Neutrophil (primary cell): ENCODE data around the gene CHRDL2.

Experiments
- H3K27ac ChIP-seq: fragments of 200-600 bp; sonication (generic); 2 replicates; pipeline ENCODE4 v1.5.1; 2016; ENCODE audit warnings: mild to moderate bottlenecking, moderate library complexity
- H3K27me3 ChIP-seq: fragments of 200-600 bp; sonication (generic); 2 replicates; pipeline ENCODE4 v1.6.0; 2016; ENCODE audit warnings: mild to moderate bottlenecking
- H3K36me3 ChIP-seq: fragments of 200-600 bp; sonication (generic); 2 replicates; pipeline ENCODE4 v1.5.1; 2017
- H3K4me1 ChIP-seq, 2 experiments: fragments of 200-600 bp in 1 of 2; sonication (generic) in 1 of 2; 1 replicate in 1 of 2; 2 replicates in 1 of 2; pipeline versions ENCODE4 v1.5.1 to v1.6.1; 2013 to 2016; ENCODE audit warnings: low read depth in 1 of 2, low read length in 1 of 2, mild to moderate bottlenecking in 1 of 2, moderate library complexity in 1 of 2; ENCODE audit not compliant: control insufficient read depth in 1 of 2, insufficient read depth in 1 of 2
- H3K4me3 ChIP-seq, 2 experiments: fragments of 200-600 bp in 1 of 2; sonication (generic) in 1 of 2; 1 replicate in 1 of 2; 2 replicates in 1 of 2; pipeline ENCODE4 v1.5.1; 2013 to 2016; ENCODE audit warnings: low read depth in 1 of 2, low read length in 1 of 2, mild to moderate bottlenecking in 1 of 2, moderate library complexity in 1 of 2
- H3K9me3 ChIP-seq: fragments of 200-600 bp; sonication (generic); 2 replicates; pipeline ENCODE4 v1.5.1; 2016
- TF ChIP-seq, protein P1 (sequence below): fragments of 200-600 bp; sonication (generic); IDR thresholded peaks from 2 replicates; pipeline ENCODE4 v1.5.1; 2016; ENCODE audit warnings: antibody characterized with exemption

Gene CHRDL2

GRCh38 chr11:74719011-74719410, 12.2 kb downstream of the CHRDL2 start:
- Histone ChIP-seq H3K36me3 (no peaks in the 10 kb centered on the region), H3K9me3 (no peaks in the 10 kb centered on the region), H3K27me3 (peaks cover 13% of the 10 kb centered on the region), H3K27ac (no peak overlapping the region), H3K4me3 (no peak overlapping the region), H3K4me1 (no peaks in the 10 kb centered on the region)
- TF ChIP-seq, protein P1, sequence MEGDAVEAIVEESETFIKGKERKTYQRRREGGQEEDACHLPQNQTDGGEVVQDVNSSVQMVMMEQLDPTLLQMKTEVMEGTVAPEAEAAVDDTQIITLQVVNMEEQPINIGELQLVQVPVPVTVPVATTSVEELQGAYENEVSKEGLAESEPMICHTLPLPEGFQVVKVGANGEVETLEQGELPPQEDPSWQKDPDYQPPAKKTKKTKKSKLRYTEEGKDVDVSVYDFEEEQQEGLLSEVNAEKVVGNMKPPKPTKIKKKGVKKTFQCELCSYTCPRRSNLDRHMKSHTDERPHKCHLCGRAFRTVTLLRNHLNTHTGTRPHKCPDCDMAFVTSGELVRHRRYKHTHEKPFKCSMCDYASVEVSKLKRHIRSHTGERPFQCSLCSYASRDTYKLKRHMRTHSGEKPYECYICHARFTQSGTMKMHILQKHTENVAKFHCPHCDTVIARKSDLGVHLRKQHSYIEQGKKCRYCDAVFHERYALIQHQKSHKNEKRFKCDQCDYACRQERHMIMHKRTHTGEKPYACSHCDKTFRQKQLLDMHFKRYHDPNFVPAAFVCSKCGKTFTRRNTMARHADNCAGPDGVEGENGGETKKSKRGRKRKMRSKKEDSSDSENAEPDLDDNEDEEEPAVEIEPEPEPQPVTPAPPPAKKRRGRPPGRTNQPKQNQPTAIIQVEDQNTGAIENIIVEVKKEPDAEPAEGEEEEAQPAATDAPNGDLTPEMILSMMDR = no peak

DNA sequence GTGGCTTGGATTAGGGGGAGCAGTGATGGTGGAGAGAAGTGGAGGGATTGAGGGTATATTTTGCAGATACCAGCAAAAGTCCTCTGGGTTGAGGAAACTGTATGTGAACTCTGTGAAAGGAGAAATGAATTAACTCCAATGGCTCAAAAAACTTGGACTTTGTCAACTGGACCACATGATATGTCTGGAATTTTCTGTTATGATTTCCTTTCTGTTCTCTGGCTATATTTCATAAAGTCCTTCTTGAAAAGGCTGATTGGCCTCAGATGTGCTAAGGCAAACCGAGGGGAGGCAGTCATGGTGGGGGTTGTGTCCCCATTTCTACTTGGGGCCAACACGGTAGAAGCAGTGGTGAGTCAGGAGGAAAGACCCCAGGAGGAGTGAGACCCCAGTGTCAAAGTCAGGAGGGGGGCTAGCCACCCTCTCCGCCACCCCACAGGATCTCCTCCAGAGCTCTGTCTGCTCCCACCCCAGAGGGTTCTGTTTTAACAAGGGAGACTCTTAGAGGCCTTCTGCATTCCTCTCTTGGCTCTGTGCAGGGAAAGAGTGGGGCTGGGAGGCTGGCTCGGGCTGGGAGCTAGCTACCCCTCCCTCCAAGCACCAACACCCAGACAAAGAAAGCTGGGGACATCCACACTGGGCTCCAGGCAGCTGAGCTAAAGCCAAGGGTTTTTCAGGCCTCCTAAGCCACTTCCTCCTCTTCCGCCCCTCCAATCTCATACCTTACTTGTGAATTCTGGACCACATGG, 13.8 kb downstream of the CHRDL2 start:
- Histone ChIP-seq H3K4me3 (no peak overlapping the region), H3K4me1 (no peaks in the 10 kb centered on the region), H3K9me3 (no peaks in the 10 kb centered on the region), H3K27me3 (no peaks in the 10 kb centered on the region), H3K36me3 (no peaks in the 10 kb centered on the region), H3K27ac (no peak overlapping the region)
- TF ChIP-seq, protein P1 = no peak

DNA sequence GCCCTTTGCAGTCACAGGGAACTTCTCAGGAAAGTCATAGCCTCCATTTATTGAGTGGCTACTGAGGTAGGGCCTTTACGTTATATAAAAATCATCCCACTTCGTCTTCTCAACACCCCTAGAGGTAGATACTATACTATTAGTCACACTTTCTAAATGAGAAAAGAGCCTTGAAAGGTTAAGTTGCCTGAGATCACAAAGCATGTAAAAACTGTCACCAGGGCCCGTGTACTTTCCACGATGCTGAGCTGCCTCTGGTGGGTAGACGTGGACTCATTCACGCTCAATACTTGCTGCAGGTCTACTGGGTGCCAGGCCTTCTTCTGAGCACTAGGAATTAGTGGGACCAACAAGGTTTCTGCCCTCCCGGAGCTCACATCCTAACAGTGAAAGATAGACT, 16.3 kb downstream of the CHRDL2 start:
- TF ChIP-seq, protein P1 = no peak
- H3K9me3 ChIP-seq = no peaks in the 10 kb centered on the region
- no peak overlapping the region for H3K27ac ChIP-seq
- no peaks in the 10 kb centered on the region for H3K36me3 ChIP-seq
- H3K4me3 ChIP-seq = no peak overlapping the region
- no peaks in the 10 kb centered on the region for H3K4me1 ChIP-seq
- H3K27me3 ChIP-seq = no peaks in the 10 kb centered on the region

DNA sequence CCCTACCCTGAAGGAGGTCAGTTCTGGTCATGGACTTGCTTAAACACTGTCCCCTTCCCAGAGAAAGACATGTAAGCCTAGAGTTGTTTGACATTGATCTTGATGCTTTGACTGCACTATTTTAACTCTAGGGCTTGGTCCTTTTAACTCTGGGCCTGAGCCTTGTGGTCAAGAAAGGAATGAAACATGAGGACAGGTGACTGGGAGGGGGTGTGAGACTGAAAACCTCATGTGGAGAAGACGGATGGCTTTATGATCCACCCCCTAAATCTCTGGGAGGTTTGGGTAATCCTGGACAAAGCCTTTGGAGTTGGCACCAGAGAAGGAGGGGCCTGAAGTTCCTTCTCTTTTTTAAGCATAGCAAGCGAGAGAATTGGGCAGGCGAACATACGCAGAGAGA, 17.5 kb downstream of the CHRDL2 start:
- H3K36me3 ChIP-seq = no peaks in the 10 kb centered on the region
- H3K27me3 ChIP-seq = no peaks in the 10 kb centered on the region
- H3K4me1 ChIP-seq = no peaks in the 10 kb centered on the region
- TF ChIP-seq, protein P1 = no peak
- no peak overlapping the region for H3K27ac ChIP-seq
- no peaks in the 10 kb centered on the region for H3K9me3 ChIP-seq
- H3K4me3 ChIP-seq = no peak overlapping the region

DNA sequence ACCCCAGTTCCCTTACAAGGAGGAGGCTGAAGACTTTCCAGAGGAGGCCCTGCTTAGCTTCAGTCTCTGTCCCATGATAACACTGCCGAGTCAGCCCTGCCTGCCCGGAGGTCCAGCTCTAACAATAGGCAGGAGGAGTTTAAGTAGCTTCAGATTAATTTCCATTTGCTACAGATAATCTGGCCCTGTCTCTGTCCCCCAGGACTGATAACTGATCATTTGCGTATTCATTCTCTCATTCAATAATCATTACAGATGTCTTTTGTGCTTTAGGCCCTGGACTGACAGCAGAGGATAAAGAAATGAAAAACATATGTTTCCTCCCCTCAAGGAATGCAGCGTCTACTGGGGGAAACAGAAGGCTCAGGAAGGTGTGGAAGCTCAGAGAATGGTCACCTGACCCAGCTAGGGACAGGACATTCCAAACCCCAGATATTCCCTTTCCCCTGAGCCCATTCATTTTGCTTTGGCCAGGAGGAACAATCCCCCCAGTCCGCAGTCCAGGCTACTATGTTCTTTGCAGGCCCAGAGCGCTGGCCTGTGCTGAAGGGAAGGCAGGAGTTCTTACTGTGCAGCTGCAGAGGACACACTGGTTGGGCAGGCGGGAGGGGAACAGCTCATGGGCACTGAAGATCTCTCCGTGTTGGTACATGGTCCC, 20.8 kb downstream of the CHRDL2 start:
- Histone ChIP-seq H3K4me1 (no peaks in the 10 kb centered on the region), H3K27ac (no peak overlapping the region), H3K9me3 (no peaks in the 10 kb centered on the region), H3K36me3 (no peaks in the 10 kb centered on the region), H3K27me3 (no peaks in the 10 kb centered on the region), H3K4me3 (no peak overlapping the region)
- TF ChIP-seq, protein P1 = no peak
